Spinal cord (tissue), 10 donors: Measurements from ENCODE around the gene SLC22A14. TPM values are rescaled to one million over a fixed set of nuclear protein-coding genes. Genes with fewer than 3 reads are reported as not detected.

Experiments
- DNase-seq, 6 donors: peaks; one replicate each; pipeline versions ENCODE4 v3.0.0 to v3.0.0-alpha.2; 2013 to 2015; ENCODE audit warnings: low spot score in 6 of 6, low read depth in 4 of 6
- H3K27ac ChIP-seq: one replicate; pipeline ENCODE4 v1.5.1; 2013; ENCODE audit warnings: low read depth, low read length, control low read depth
- H3K27me3 ChIP-seq: one replicate; pipeline ENCODE4 v1.6.1; 2013; ENCODE audit warnings: low read length; ENCODE audit not compliant: control insufficient read depth, insufficient read depth
- H3K36me3 ChIP-seq: one replicate; pipeline ENCODE4 v1.6.1; 2013; ENCODE audit warnings: low read length; ENCODE audit not compliant: control insufficient read depth, insufficient read depth
- H3K4me1 ChIP-seq: one replicate; pipeline ENCODE4 v1.6.1; 2013; ENCODE audit warnings: low read length; ENCODE audit not compliant: control insufficient read depth, insufficient read depth
- H3K4me3 ChIP-seq: one replicate; pipeline ENCODE4 v1.5.1; 2013; ENCODE audit warnings: low read depth, low read length, control low read depth
- H3K9me3 ChIP-seq: one replicate; pipeline ENCODE4 v1.6.1; 2013; ENCODE audit warnings: low read length; ENCODE audit not compliant: control insufficient read depth, insufficient read depth
- WGBS: methylation state at CpG from one replicate; pipeline ENCODE4 v1.1.5; 2013; ENCODE audit warnings: missing lambda C conversion rate; ENCODE audit not compliant: insufficient coverage; 5-methylcytosine and 5-hydroxymethylcytosine counted together
- polyA plus RNA-seq, 2 donors: library from polyadenylated mRNA; unstranded; fragments of 120-200 nt; gene quantifications; one replicate each; pipeline ENCODE4 v1.2.1, GENCODE V29; 2013; ENCODE audit not compliant: insufficient read length in 2 of 2
- total RNA-seq, 2 donors: library from RNA; depleted of rRNA in 1 of 2; stranded (reverse); fragments of 120-200 nt in 1 of 2; fragments of >200 nt in 1 of 2; gene quantifications; one replicate each; pipeline versions ENCODE4 v1.2.3 to v1.2.4, GENCODE V29; 2013 to 2014
- donor health status: healthy.

Gene SLC22A14
- total and polyA plus RNA-seq, 4 donors = 0.10 to 0.75 (median 0.30) TPM

DNA sequence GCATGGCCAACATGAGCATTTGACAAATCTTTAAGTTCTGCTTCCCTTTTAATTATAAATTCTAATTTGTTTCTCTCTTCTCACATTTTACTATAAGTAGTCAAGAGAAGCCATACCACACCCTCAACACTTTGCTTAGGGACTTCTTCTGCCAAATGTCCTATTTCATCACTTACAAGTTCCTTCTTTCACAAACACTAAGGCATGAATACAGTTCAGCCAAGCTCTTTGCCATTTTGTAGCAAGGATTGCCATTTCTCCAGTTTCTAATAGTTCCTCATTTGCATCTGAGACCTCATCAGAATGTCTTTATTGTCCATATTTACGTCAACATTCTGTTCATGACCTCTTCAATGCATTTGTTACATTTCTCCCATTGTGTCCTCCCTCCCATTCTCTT is 29.4 kb downstream of the SLC22A14 start:
- Histone ChIP-seq H3K36me3 (peaks cover 12% of the 10 kb centered on the region), H3K9me3 (no peaks in the 10 kb centered on the region), H3K27ac (no peak overlapping the region), H3K4me3 (no peak overlapping the region), H3K4me1 (no peaks in the 10 kb centered on the region), H3K27me3 (no peaks in the 10 kb centered on the region)
- 71% methylated on average over 1 of the region's 1 CpG for WGBS
- no peak for DNase-seq

GRCh38 chr3:38311941-38312340 is 29.8 kb downstream of the SLC22A14 start:
- Histone ChIP-seq H3K36me3 (peaks cover 14% of the 10 kb centered on the region), H3K27me3 (no peaks in the 10 kb centered on the region), H3K4me1 (no peaks in the 10 kb centered on the region), H3K9me3 (no peaks in the 10 kb centered on the region), H3K27ac (no peak overlapping the region), H3K4me3 (no peak overlapping the region)
- no peak for DNase-seq
- no CpG with 5 or more reads among the region's 2 CpGs for WGBS

DNA sequence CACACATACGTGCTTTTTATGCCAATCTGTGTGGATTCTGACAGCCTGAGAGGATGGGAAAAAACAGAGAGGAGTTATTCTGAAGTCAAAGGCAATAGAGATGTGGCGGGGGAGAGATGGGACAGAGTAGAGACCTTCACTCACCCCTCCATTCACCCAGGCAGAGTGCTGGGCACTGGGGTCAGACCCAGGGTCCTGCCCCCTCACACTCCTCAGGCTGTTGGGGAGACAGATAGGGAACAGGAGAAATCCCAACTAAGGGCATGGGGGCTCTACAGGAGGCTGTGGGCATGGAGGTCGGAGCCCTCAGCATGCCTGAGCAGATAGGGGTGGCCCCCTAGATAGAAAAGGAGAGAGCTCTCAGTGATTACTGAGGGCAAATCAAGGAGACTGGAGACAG is 30.3 kb downstream of the SLC22A14 start:
- Histone ChIP-seq H3K27me3 (no peaks in the 10 kb centered on the region), H3K4me3 (no peak overlapping the region), H3K4me1 (no peaks in the 10 kb centered on the region), H3K36me3 (peaks cover 13% of the 10 kb centered on the region), H3K27ac (no peak overlapping the region), H3K9me3 (no peaks in the 10 kb centered on the region)
- no peak for DNase-seq
- 100% methylated on average over 1 of the region's 3 CpGs for WGBS

DNA sequence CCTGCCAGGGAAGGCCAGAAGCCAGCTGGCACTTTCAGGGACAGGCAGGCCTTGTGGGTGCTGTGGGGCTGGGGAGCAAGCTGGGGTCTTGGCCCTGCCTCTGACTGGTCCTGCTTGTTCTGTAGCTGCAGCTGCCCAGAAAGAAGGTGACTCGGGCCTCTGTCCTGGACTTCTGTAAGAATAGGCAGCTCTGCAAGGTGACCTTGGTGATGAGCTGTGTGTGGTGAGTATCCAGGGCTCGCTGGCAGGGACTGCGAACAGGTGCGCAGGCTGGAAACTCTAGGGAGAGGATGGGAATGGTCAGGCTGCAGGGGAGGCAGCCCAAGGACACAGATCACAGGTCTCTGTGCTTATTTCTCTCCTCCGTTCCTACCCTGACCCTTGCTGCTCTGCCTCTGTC is 31.2 kb downstream of the SLC22A14 start:
- no peak for DNase-seq
- no peak overlapping the region for H3K27ac ChIP-seq
- peaks cover 8% of the 10 kb centered on the region for H3K36me3 ChIP-seq
- H3K4me1 ChIP-seq = no peaks in the 10 kb centered on the region
- H3K9me3 ChIP-seq = no peaks in the 10 kb centered on the region
- WGBS = 90% methylated on average over 4 of the region's 5 CpGs
- H3K4me3 ChIP-seq = no peak overlapping the region
- H3K27me3 ChIP-seq = no peaks in the 10 kb centered on the region

GRCh38 chr3:38313695-38314094 is 31.6 kb downstream of the SLC22A14 start:
- H3K4me3 ChIP-seq = no peak overlapping the region
- H3K9me3 ChIP-seq = no peaks in the 10 kb centered on the region
- no peaks in the 10 kb centered on the region for H3K4me1 ChIP-seq
- no peaks in the 10 kb centered on the region for H3K27me3 ChIP-seq
- peaks cover 8% of the 10 kb centered on the region for H3K36me3 ChIP-seq
- 85% methylated on average over 11 of the region's 11 CpGs for WGBS
- no peak overlapping the region for H3K27ac ChIP-seq
- no peak for DNase-seq

DNA sequence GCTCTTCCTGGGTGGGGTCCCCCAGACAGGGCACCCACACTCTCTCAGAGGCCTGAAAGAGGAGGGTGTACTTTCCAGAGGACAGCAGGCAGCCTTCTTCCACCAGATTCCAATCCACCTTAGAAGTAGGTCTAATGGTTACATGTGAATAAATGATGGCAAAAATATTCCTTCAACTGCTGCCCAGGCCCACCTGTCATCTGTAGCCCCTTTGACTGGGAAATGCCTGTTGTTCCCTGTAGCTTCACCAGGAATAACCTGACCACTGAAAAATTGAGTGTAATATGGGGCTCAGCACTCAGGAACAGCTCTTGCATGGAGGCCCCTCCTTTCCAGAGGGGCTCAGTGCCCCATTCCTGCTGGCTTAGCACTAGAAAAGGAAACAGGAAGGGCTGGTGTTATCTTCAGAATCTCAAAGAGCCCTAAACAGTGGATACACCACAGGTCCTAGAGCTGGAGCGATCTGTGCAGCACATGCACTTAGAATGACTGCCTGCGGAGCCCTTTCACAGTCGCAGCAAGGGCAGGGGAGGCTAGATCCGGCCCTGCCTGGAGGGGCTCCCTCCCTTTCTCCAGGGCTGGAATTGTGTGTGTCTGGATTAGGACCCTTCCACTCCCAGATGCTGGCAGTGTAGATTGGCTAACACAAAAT is 32.1 kb downstream of the SLC22A14 start:
- 28% methylated on average over 4 of the region's 4 CpGs for WGBS
- H3K4me3 ChIP-seq = no peak overlapping the region
- no peaks in the 10 kb centered on the region for H3K4me1 ChIP-seq
- H3K9me3 ChIP-seq = no peaks in the 10 kb centered on the region
- DNase-seq = peak in 1 of 6 donors; percentile 2
- no peaks in the 10 kb centered on the region for H3K27me3 ChIP-seq
- peaks cover 8% of the 10 kb centered on the region for H3K36me3 ChIP-seq
- no peak overlapping the region for H3K27ac ChIP-seq

GRCh38 chr3:38314764-38315487 is 32.8 kb downstream of the SLC22A14 start:
- no peaks in the 10 kb centered on the region for H3K4me1 ChIP-seq
- no peak for DNase-seq
- H3K9me3 ChIP-seq = no peaks in the 10 kb centered on the region
- 71% methylated on average over 3 of the region's 5 CpGs for WGBS
- H3K36me3 ChIP-seq = peaks cover 8% of the 10 kb centered on the region
- no peak overlapping the region for H3K4me3 ChIP-seq
- H3K27me3 ChIP-seq = no peaks in the 10 kb centered on the region
- H3K27ac ChIP-seq = no peak overlapping the region

GRCh38 chr3:38315488-38316230 is 33.6 kb downstream of the SLC22A14 start:
- peaks cover 8% of the 10 kb centered on the region for H3K36me3 ChIP-seq
- no peaks in the 10 kb centered on the region for H3K9me3 ChIP-seq
- 87% methylated on average over 7 of the region's 10 CpGs for WGBS
- no peaks in the 10 kb centered on the region for H3K27me3 ChIP-seq
- H3K4me1 ChIP-seq = no peaks in the 10 kb centered on the region
- no peak overlapping the region for H3K27ac ChIP-seq
- DNase-seq = no peak
- no peak overlapping the region for H3K4me3 ChIP-seq

DNA sequence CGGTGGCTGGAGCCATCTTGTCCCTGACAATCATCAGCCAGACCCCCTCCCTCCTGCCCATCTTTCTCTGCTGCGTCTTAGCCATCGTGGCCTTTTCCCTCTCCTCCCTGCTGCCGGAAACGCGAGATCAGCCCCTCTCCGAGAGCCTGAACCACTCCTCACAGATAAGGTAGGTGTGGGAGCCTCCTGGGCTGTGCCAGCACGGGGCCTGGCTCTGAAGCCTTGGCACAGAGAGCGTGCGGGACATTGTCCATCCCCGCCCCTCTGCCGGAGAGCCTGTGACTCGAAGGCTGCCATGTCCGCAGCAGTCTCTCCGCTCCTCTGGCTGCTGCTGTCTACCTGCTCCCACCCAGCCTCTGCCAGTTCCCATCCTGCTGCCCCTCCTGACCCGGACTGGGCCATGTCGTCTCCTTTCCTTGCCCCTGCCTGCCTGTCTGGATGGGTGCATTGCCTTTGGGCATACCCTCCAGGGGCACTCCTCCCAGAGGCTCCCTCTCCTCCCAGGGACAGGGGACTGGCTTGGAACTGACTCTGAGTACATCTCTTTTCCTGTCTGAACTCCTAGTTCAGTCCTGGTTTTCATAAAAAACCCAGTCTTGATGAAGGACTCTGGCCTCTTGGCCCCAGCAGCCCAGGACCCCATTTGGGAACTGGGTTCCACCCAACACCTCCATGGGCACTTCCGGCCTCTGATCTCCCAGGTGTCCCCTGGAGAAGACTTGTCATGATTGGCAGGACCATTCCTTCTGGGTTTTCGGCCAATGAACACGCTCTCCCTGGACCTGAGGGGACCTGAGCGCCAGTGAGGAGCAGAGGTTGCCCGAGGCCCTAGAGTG is 34.5 kb downstream of the SLC22A14 start:
- WGBS = 85% methylated on average over 19 of the region's 22 CpGs
- no peak overlapping the region for H3K27ac ChIP-seq
- no peaks in the 10 kb centered on the region for H3K9me3 ChIP-seq
- peaks cover 8% of the 10 kb centered on the region for H3K36me3 ChIP-seq
- no peak for DNase-seq
- H3K4me1 ChIP-seq = no peaks in the 10 kb centered on the region
- no peaks in the 10 kb centered on the region for H3K27me3 ChIP-seq
- H3K4me3 ChIP-seq = no peak overlapping the region
